HepG2 (cell line): ENCODE data around the gene ZNF20. TPM values are rescaled to one million over a fixed set of nuclear protein-coding genes. Genes with fewer than 3 reads are reported as not detected.

Experiments used
- KAT2B ChIP-seq: fragments of 150-350 bp; IDR thresholded peaks from 2 replicates; pipeline ENCODE4 v1.6.1; 2014; ENCODE audit warnings: low read depth, low read length, borderline replicate concordance
- MBNL3 ChIP-seq: fragments of 250-450 bp; sonication (Bioruptor Pico); conservative IDR thresholded peaks from 2 replicates; pipeline ENCODE4 v1.8.0; 2022; ENCODE audit warnings: mild to moderate bottlenecking, inconsistent platforms
- NONO ChIP-seq, 2 experiments: fragments of 450-650 bp in 1 of 2; sonication (generic) in 1 of 2; formaldehyde crosslinking in 1 of 2; IDR thresholded peaks in 1 of 2; conservative IDR thresholded peaks in 1 of 2; 2 replicates each; pipeline versions ENCODE4 v1.6.1 to v1.8.0; 2017 to 2022; ENCODE audit warnings: mild to moderate bottlenecking in 1 of 2, missing genetic modification reagents in 1 of 2, moderate library complexity in 1 of 2
- POLR2A ChIP-seq, 2 experiments: IDR thresholded peaks; 2 replicates each; pipeline ENCODE4 v1.6.1; 2011; ENCODE audit warnings: low read depth in 2 of 2, low read length in 2 of 2, mild to moderate bottlenecking in 1 of 2, moderate library complexity in 1 of 2; ENCODE audit not compliant: insufficient read depth in 1 of 2
- POLR2G ChIP-seq: fragments of 200-400 bp; formaldehyde crosslinking; IDR thresholded peaks from 2 replicates; pipeline ENCODE4 v1.6.1; 2018; ENCODE audit warnings: mild to moderate bottlenecking, low read depth, low read length, moderate library complexity
- PRDM10 ChIP-seq: sonication (generic); formaldehyde crosslinking; IDR thresholded peaks from 2 replicates; pipeline ENCODE4 v1.4.0; 2020; ENCODE audit warnings: low read depth, missing genetic modification reagents
- REPIN1 ChIP-seq: sonication (generic); formaldehyde crosslinking; IDR thresholded peaks from 2 replicates; pipeline ENCODE4 v1.8.0; 2022; ENCODE audit warnings: missing genetic modification reagents, low read depth, mild to moderate bottlenecking, borderline replicate concordance
- ZIK1 ChIP-seq: sonication (generic); formaldehyde crosslinking; IDR thresholded peaks from 2 replicates; pipeline ENCODE4 v1.5.0; 2020; ENCODE audit warnings: mild to moderate bottlenecking, low read depth, missing genetic modification reagents, borderline replicate concordance
- ZNF558 ChIP-seq: sonication (generic); formaldehyde crosslinking; IDR thresholded peaks from 2 replicates; pipeline ENCODE4 v1.9.0; 2022; ENCODE audit warnings: mild to moderate bottlenecking, missing genetic modification reagents, borderline replicate concordance
- ZNF781 ChIP-seq: sonication (generic); formaldehyde crosslinking; IDR thresholded peaks from 2 replicates; pipeline ENCODE4 v1.5.1; 2020; ENCODE audit warnings: borderline replicate concordance, mild to moderate bottlenecking, missing genetic modification reagents; ENCODE audit errors: not compliant biosample characterization
- polyA plus RNA-seq, 8 experiments: library from polyadenylated mRNA; depleted of rRNA in 3 of 8; stranded (reverse) in 7 of 8; unstranded in 1 of 8; fragments of >200 nt; fragmentation: Illumina TruSeq in 4 of 8; extraction: Trizol in 4 of 8; gene quantifications; 2 replicates each; pipeline versions ENCODE4 v1.2.1 to v1.2.3, GENCODE V29; 2011 to 2016; ENCODE audit warnings: low read depth in 4 of 8, missing spikeins in 1 of 8, mixed read lengths in 1 of 8; ENCODE audit not compliant: insufficient read depth in 1 of 8
- total RNA-seq, 5 experiments: library from RNA; depleted of rRNA; stranded (reverse); fragments of >200 nt; fragmentation: Illumina TruSeq; extraction: Trizol; gene quantifications; 2 replicates each; pipeline ENCODE4 v1.2.3, GENCODE V29; 2016; ENCODE audit warnings: low read depth in 1 of 5
- TF ChIP-seq, protein P1 (sequence below): sonication (generic); formaldehyde crosslinking; IDR thresholded peaks from 2 replicates; pipeline ENCODE4 v1.4.0; 2020; ENCODE audit warnings: mild to moderate bottlenecking, missing genetic modification reagents
- TF ChIP-seq, protein P2 (sequence below): sonication (generic); formaldehyde crosslinking; IDR thresholded peaks from 2 replicates; pipeline ENCODE4 v1.5.0; 2020; ENCODE audit warnings: mild to moderate bottlenecking, missing genetic modification reagents, borderline replicate concordance

The ZNF20 gene
- total and polyA plus RNA-seq, 2 of the 13 experiments (the other 11 are each of a cell fraction or from before 2014, with no cell fraction given) = 1.6 to 8.0 TPM

GRCh38 chr19:12141405-12141736 lies 1.2 kb upstream of the ZNF20 start (continued):
- no peak for TF ChIP-seq PRDM10
- TF ChIP-seq POLR2A (IDR thresholded peaks at IDR 0.05; ENCODE audit: insufficient read depth in 1 of 2, low read depth in 2 of 2, low read length in 2 of 2) = 0 out of 4 replicates have a peak, but pooled peaks of 1 of the 2 experiments have one; percentile 15
- 0 out of 2 replicates have a peak, but pooled peaks have one; percentile 0 for TF ChIP-seq REPIN1 (CRISPR knock-in tag)
- TF ChIP-seq ZNF781 (CRISPR knock-in tag) = no peak
- TF ChIP-seq KAT2B = no peak
- TF ChIP-seq, protein P1, sequence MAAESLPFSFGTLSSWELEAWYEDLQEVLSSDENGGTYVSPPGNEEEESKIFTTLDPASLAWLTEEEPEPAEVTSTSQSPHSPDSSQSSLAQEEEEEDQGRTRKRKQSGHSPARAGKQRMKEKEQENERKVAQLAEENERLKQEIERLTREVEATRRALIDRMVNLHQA (CRISPR knock-in tag) = no peak
- TF ChIP-seq POLR2G = 0 out of 2 replicates have a peak, but pooled peaks have one; percentile 4
- TF ChIP-seq, protein P2, sequence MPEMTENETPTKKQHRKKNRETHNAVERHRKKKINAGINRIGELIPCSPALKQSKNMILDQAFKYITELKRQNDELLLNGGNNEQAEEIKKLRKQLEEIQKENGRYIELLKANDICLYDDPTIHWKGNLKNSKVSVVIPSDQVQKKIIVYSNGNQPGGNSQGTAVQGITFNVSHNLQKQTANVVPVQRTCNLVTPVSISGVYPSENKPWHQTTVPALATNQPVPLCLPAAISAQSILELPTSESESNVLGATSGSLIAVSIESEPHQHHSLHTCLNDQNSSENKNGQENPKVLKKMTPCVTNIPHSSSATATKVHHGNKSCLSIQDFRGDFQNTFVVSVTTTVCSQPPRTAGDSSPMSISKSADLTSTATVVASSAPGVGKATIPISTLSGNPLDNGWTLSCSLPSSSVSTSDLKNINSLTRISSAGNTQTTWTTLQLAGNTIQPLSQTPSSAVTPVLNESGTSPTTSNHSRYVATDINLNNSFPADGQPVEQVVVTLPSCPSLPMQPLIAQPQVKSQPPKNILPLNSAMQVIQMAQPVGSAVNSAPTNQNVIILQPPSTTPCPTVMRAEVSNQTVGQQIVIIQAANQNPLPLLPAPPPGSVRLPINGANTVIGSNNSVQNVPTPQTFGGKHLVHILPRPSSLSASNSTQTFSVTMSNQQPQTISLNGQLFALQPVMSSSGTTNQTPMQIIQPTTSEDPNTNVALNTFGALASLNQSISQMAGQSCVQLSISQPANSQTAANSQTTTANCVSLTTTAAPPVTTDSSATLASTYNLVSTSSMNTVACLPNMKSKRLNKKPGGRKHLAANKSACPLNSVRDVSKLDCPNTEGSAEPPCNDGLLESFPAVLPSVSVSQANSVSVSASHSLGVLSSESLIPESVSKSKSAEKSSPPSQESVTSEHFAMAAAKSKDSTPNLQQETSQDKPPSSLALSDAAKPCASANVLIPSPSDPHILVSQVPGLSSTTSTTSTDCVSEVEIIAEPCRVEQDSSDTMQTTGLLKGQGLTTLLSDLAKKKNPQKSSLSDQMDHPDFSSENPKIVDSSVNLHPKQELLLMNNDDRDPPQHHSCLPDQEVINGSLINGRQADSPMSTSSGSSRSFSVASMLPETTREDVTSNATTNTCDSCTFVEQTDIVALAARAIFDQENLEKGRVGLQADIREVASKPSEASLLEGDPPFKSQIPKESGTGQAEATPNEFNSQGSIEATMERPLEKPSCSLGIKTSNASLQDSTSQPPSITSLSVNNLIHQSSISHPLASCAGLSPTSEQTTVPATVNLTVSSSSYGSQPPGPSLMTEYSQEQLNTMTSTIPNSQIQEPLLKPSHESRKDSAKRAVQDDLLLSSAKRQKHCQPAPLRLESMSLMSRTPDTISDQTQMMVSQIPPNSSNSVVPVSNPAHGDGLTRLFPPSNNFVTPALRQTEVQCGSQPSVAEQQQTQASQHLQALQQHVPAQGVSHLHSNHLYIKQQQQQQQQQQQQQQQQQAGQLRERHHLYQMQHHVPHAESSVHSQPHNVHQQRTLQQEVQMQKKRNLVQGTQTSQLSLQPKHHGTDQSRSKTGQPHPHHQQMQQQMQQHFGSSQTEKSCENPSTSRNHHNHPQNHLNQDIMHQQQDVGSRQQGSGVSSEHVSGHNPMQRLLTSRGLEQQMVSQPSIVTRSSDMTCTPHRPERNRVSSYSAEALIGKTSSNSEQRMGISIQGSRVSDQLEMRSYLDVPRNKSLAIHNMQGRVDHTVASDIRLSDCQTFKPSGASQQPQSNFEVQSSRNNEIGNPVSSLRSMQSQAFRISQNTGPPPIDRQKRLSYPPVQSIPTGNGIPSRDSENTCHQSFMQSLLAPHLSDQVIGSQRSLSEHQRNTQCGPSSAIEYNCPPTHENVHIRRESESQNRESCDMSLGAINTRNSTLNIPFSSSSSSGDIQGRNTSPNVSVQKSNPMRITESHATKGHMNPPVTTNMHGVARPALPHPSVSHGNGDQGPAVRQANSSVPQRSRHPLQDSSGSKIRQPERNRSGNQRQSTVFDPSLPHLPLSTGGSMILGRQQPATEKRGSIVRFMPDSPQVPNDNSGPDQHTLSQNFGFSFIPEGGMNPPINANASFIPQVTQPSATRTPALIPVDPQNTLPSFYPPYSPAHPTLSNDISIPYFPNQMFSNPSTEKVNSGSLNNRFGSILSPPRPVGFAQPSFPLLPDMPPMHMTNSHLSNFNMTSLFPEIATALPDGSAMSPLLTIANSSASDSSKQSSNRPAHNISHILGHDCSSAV = no peak
- no peak for TF ChIP-seq MBNL3
- TF ChIP-seq NONO (IDR thresholded peaks at IDR 0.05) = no peak
- TF ChIP-seq NONO (CRISPR knock-in tag; conservative IDR thresholded peaks at IDR 0.05) = 0 out of 2 replicates have a peak, but pooled peaks have one; percentile 19
- 0 out of 2 replicates have a peak, but pooled peaks have one; percentile 3 for TF ChIP-seq ZNF558 (CRISPR knock-in tag)
- TF ChIP-seq ZIK1 = no peak
- TF ChIP-seq, all 625 proteins: peak for 11
